Natural killer cell (primary cell): ENCODE results near the gene TRIM9. TPM values are rescaled to one million over a fixed set of nuclear protein-coding genes. Genes with fewer than 3 reads are reported as not detected.

Experiments
- ATAC-seq, 3 donors: fragments of 150-1000 bp in 2 of 3; fragments of 200-7000 bp in 1 of 3; cut with Tn5 transposase; 1 replicate in 1 of 3; 2 replicates in 2 of 3; pipeline ENCODE4 v1.10.0; 2021; ENCODE audit warnings: mild to moderate bottlenecking in 2 of 3, moderate library complexity in 2 of 3
- DNase-seq, 2 donors: peaks; one replicate each; pipeline versions ENCODE4 v3.0.0 to v3.0.0-alpha.2; 2013 to 2021; ENCODE audit warnings: mixed read lengths in 1 of 2
- H3K27ac ChIP-seq: one replicate; pipeline ENCODE4 v1.5.1; 2013; ENCODE audit warnings: mild to moderate bottlenecking, low read length
- H3K27me3 ChIP-seq: one replicate; pipeline ENCODE4 v1.6.1; 2013; ENCODE audit warnings: low read length; ENCODE audit not compliant: control insufficient read depth, insufficient read depth
- H3K36me3 ChIP-seq: one replicate; pipeline ENCODE4 v1.6.1; 2013; ENCODE audit warnings: low read length; ENCODE audit not compliant: control insufficient read depth, insufficient read depth
- H3K4me1 ChIP-seq: one replicate; pipeline ENCODE4 v1.6.1; 2013; ENCODE audit warnings: low read length; ENCODE audit not compliant: control insufficient read depth, insufficient read depth
- H3K4me3 ChIP-seq: one replicate; pipeline ENCODE4 v1.5.1; 2013; ENCODE audit warnings: low read length
- H3K9me3 ChIP-seq: one replicate; pipeline ENCODE4 v1.6.1; 2013; ENCODE audit warnings: low read length; ENCODE audit not compliant: control insufficient read depth, insufficient read depth
- H3K27ac Mint-ChIP-seq, 2 donors: one replicate each; pipeline ENCODE4 v1.8.0; 2022; ENCODE audit warnings: mild to moderate bottlenecking in 2 of 2, mixed read lengths in 2 of 2, moderate library complexity in 1 of 2
- H3K27me3 Mint-ChIP-seq, 2 donors: one replicate each; pipeline ENCODE4 v1.8.0; 2022; ENCODE audit warnings: low read depth in 2 of 2, mixed read lengths in 2 of 2
- H3K36me3 Mint-ChIP-seq: one replicate; pipeline ENCODE4 v1.8.0; 2022; ENCODE audit warnings: mixed read lengths
- H3K4me1 Mint-ChIP-seq, 2 donors: one replicate each; pipeline ENCODE4 v1.8.0; 2022; ENCODE audit warnings: mixed read lengths in 2 of 2
- H3K4me3 Mint-ChIP-seq: one replicate; pipeline ENCODE4 v1.8.0; 2022; ENCODE audit warnings: mild to moderate bottlenecking, moderate library complexity, mixed read lengths
- H3K9me3 Mint-ChIP-seq, 2 donors: one replicate each; pipeline ENCODE4 v1.8.0; 2022; ENCODE audit warnings: mixed read lengths in 2 of 2
- CTCF ChIP-seq: fragments of 200-600 bp; IDR thresholded peaks from one replicate; pipeline ENCODE4 v1.8.0; 2022; ENCODE audit warnings: antibody characterized with exemption
- WGBS: methylation state at CpG from one replicate; pipeline ENCODE4 v1.1.7; 2013; ENCODE audit warnings: missing lambda C conversion rate; ENCODE audit not compliant: insufficient coverage; 5-methylcytosine and 5-hydroxymethylcytosine counted together
- intact Hi-C: fragments of 100-400 bp; cut with micrococcal nuclease; formaldehyde crosslinking; loops from one replicate; pipeline ENCODE4 v1.14.2; 2022
- total RNA-seq, 4 donors: library from RNA; stranded (reverse); fragments of 120-200 nt in 1 of 4; gene quantifications; one replicate each; pipeline versions ENCODE4 v1.2.3 to v1.2.4, GENCODE V29; 2013 to 2022

Gene TRIM9
- total RNA-seq, 3 donors from 2014 or later (not counting 1 experiment from before 2014, with no cell fraction given), result 0.25 to 0.40 (median 0.35) TPM

- Histone ChIP-seq H3K27ac (no peak overlapping the region), H3K4me1 (peaks cover 25% of the 10 kb centered on the region), H3K27me3 (peaks cover 18% of the 10 kb centered on the region), H3K9me3 (no peaks in the 10 kb centered on the region), H3K4me3 (peak overlapping the region; percentile 67), H3K36me3 (no peaks in the 10 kb centered on the region)
- intact Hi-C loops, result no loop called here
- WGBS, result 18% methylated on average over 68 of the region's 68 CpGs
- DNase-seq (peak in 1 of 2 donors; percentile 72), ATAC-seq (no peak)
- Mint-ChIP-seq H3K27me3 (peaks cover 22 to 23% of the 10 kb centered on the region in 2 donors), H3K27ac (no peak overlapping the region), H3K36me3 (no peaks in the 10 kb centered on the region), H3K4me3 (peak overlapping the region; percentile 92), H3K4me1 (peaks cover 15 to 30% of the 10 kb centered on the region in 2 donors), H3K9me3 (no peaks in the 10 kb centered on the region)
- no peak for TF ChIP-seq CTCF
Measured at GRCh38 chr14:51093371-51094281, 1.3 kb downstream of the TRIM9 start.

- intact Hi-C loops, result no loop called here
- no peak for ATAC-seq
Measured at GRCh38 chr14:51092965-51093364, 1.9 kb downstream of the TRIM9 start.

DNA sequence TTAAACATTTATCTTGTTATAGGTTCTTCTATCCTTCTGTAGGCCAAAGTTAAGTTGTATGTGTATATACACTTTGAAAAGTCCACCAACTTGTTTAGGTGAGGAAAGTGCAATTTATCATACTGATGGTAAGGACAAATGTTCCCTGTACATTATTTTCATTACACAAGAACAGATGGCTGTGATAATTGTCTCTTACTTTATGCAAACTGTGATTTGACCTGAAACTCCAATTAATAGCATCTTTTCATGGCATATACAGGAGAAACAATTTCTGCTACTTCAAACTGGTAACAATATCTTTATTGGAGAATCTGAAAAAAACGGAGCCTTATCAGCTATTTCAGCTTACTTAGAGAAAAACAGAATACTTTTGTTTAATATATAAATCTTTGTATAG is 5.6 kb downstream of the TRIM9 start:
- DNase-seq (no peak), ATAC-seq (no peak)
- Histone ChIP-seq H3K4me1 (peaks cover 11% of the 10 kb centered on the region), H3K27me3 (peaks cover 15% of the 10 kb centered on the region), H3K4me3 (no peak overlapping the region), H3K36me3 (no peaks in the 10 kb centered on the region), H3K9me3 (no peaks in the 10 kb centered on the region), H3K27ac (no peak overlapping the region)
- no peak overlapping the region for H3K27ac Mint-ChIP-seq
- WGBS, result no CpG with 5 or more reads among the region's 1 CpG
- no peak for TF ChIP-seq CTCF
- H3K36me3 Mint-ChIP-seq, result no peaks in the 10 kb centered on the region
- intact Hi-C loops, result no loop called here
- H3K4me3 Mint-ChIP-seq, result no peak overlapping the region
- H3K9me3 Mint-ChIP-seq, result no peaks in the 10 kb centered on the region
- peaks cover 19 to 21% of the 10 kb centered on the region in 2 donors for H3K27me3 Mint-ChIP-seq
- H3K4me1 Mint-ChIP-seq, result peaks cover 0 to 18% of the 10 kb centered on the region in 2 donors

More at GRCh38 chr14:51092965-51093364, 1.9 kb downstream of the TRIM9 start:
- Histone ChIP-seq H3K9me3 (no peaks in the 10 kb centered on the region), H3K4me1 (peaks cover 25% of the 10 kb centered on the region), H3K36me3 (no peaks in the 10 kb centered on the region), H3K4me3 (no peak overlapping the region), H3K27me3 (peaks cover 18% of the 10 kb centered on the region), H3K27ac (no peak overlapping the region)
- no peaks in the 10 kb centered on the region for H3K36me3 Mint-ChIP-seq
- no peak for DNase-seq
- no peak overlapping the region for H3K27ac Mint-ChIP-seq
- peak overlapping the region; percentile 11 for H3K4me3 Mint-ChIP-seq
- peaks cover 15 to 30% of the 10 kb centered on the region in 2 donors for H3K4me1 Mint-ChIP-seq
- 94% methylated on average over 7 of the region's 7 CpGs for WGBS
- peaks cover 19 to 23% of the 10 kb centered on the region in 2 donors for H3K27me3 Mint-ChIP-seq
- no peak for TF ChIP-seq CTCF
- H3K9me3 Mint-ChIP-seq, result no peaks in the 10 kb centered on the region
